ENCODE data around the gene UNK.

Gene UNK

DNA sequence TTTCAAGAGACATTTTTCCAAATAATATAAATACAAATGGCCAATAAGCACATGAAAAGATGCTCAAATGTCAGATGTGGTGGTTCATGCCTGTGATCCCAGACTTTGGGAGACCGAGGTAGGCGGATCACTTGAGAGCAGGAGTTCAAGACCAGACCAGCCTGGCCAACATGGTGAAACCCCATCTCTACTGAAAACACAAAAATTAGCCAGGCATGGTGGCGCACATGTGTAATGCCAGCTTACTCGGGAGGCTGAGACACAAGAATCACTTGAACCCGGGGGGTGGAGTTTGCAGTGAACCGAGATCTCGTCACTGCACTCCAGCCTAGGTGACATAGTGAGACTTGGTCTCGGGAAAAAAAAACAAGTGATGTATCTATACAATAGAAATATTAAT lies 16.7 kb upstream of the UNK start:
- H3K9me3 Mint-ChIP-seq, result no peaks in the 10 kb centered on the region
- no peaks in the 10 kb centered on the region for H3K4me1 Mint-ChIP-seq
- no peaks in the 10 kb centered on the region for H3K27me3 Mint-ChIP-seq (ENCODE audit: low read depth)
- TF ChIP-seq CTCF (IDR thresholded peaks at IDR 0.05; ENCODE audit: unreplicated experiment in 3 of 3), result no peak
- no peaks in the 10 kb centered on the region for H3K36me3 Mint-ChIP-seq (ENCODE audit: low read depth)
- no peak overlapping the region for H3K27ac Mint-ChIP-seq
- H3K4me3 Mint-ChIP-seq, result no peak overlapping the region

- Mint-ChIP-seq H3K36me3 (ENCODE audit: low read depth) (peaks cover 3% of the 10 kb centered on the region), H3K4me3 (no peak overlapping the region), H3K9me3 (no peaks in the 10 kb centered on the region), H3K27me3 (ENCODE audit: low read depth) (no peaks in the 10 kb centered on the region), H3K27ac (no peak overlapping the region), H3K4me1 (peaks cover 4% of the 10 kb centered on the region)
- TF ChIP-seq CTCF (IDR thresholded peaks at IDR 0.05; ENCODE audit: unreplicated experiment in 3 of 3), result no peak
Measured at GRCh38 chr17:75769536-75769935, 15.1 kb upstream of the UNK start.

DNA sequence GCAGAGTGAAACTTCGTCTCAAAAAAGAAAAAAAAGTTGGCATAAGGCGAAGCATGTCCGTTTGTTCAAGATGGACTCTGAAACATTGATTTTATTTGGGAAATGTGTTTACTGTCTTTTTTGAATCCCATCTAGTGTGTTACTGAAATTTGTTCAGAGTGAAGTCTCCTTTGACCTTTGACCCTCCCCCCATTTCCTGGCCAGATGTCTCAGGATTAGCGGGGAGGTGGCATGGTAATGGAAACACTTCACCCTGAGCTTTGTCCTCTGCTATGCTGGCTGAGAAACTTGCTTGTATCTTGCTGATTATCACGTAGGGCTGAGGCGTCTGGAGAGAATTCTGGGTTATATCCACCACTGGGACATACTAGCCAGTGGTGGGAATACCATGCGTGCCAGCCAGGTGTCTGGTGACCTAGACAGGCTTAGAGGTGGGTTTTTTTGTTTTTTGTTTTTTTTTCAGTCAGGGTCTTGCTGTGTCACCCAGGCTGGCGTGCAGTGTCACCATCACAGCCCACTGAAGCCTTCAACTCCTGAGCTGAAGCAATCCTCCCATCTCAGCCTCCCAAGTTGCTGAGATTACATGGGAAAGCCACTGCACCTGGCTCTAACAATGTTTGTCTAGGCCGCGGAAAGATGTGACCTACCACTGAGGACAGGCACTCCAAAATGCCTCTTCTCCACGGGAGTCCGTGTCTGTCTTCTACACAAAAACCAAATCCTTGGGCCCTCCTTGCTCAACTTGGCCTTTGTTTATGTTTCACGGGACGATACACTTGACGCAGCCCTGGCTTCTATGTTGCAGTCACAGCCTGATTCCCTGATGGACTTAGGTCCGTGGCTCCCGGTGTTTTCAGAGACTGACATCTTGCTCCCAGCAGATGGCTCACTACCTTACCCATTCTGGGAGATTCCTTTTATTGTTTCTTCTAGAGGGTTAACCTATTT lies 13.0 kb upstream of the UNK start:
- H3K36me3 Mint-ChIP-seq (ENCODE audit: low read depth), result peaks cover 22% of the 10 kb centered on the region
- TF ChIP-seq CTCF (IDR thresholded peaks at IDR 0.05; ENCODE audit: unreplicated experiment in 3 of 3), result no peak
- no peak overlapping the region for H3K4me3 Mint-ChIP-seq
- H3K4me1 Mint-ChIP-seq, result peaks cover 17% of the 10 kb centered on the region
- no peaks in the 10 kb centered on the region for H3K9me3 Mint-ChIP-seq
- peak overlapping the region in 2 of 3 experiments; percentile 21 to 34 for H3K27ac Mint-ChIP-seq
- H3K27me3 Mint-ChIP-seq (ENCODE audit: low read depth), result no peaks in the 10 kb centered on the region

DNA sequence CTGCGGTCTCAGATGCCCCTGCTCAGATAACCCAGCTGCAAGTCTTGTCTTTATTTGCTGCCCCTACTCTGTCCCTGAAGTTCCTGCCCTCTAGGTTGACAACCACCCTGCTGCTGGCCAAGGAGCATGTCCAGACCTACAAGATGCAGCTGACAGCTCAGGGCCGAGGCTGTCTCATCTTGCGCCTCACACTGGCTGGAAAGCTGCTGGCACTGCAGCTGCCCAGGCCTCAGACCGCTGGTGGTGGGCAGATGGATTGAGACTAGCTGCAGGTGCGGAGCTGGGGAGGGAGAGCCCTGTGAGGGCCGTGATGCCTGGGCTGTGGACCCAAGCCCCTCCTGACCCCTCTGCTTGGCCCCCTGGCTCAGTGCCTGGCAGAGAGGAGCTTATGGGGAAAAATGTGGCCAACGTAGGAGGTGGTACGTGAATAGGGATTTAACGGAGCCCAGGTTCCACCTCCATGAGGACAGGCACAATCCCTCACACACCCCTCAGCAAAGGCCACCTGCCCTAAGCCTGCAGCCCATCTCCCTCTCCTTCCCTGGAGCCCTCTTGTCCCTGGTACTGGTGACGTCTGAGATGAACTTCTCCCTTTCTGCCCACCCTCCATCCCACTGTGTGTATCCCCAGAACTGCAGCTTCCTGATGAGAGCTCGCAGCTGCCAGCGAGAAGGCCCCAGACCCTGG lies 11.3 kb upstream of the UNK start:
- Mint-ChIP-seq H3K4me1 (peaks cover 32% of the 10 kb centered on the region), H3K9me3 (no peaks in the 10 kb centered on the region), H3K27ac (peak overlapping the region in 1 of 3 experiments; percentile 36), H3K36me3 (ENCODE audit: low read depth) (peaks cover 39% of the 10 kb centered on the region), H3K27me3 (ENCODE audit: low read depth) (no peaks in the 10 kb centered on the region), H3K4me3 (no peak overlapping the region)
- no peak for TF ChIP-seq CTCF (IDR thresholded peaks at IDR 0.05; ENCODE audit: unreplicated experiment in 3 of 3)

GRCh38 chr17:75773808-75774470 lies 10.7 kb upstream of the UNK start:
- Mint-ChIP-seq H3K27me3 (ENCODE audit: low read depth) (peaks cover 5% of the 10 kb centered on the region), H3K27ac (peak overlapping the region in 1 of 3 experiments; percentile 36), H3K36me3 (ENCODE audit: low read depth) (peaks cover 45% of the 10 kb centered on the region), H3K9me3 (no peaks in the 10 kb centered on the region), H3K4me1 (peaks cover 33% of the 10 kb centered on the region), H3K4me3 (peak overlapping the region in 1 of 3 experiments; percentile 76)
- TF ChIP-seq CTCF (IDR thresholded peaks at IDR 0.05; ENCODE audit: unreplicated experiment in 3 of 3), result no peak

Data from nephron (organoid).